Right cardiac atrium (tissue), 5 donors: ENCODE results near the gene ADGRG3. TPM values are rescaled to one million over a fixed set of nuclear protein-coding genes. Genes with fewer than 3 reads are reported as not detected.
"Not testable (repeated sequence)": the region's sequence is repeated elsewhere in the genome, so short reads cannot be mapped to it uniquely, and the experiment has no call there.

Experiments
- ATAC-seq, 2 donors: fragments of 200-7000 bp; cut with Tn5 transposase; one replicate each; pipeline versions ENCODE4 v1.8.0 to v1.9.1; 2020; ENCODE audit warnings: moderate library complexity in 2 of 2, mild to moderate bottlenecking in 1 of 2
- DNase-seq, 3 donors: peaks; one replicate each; pipeline ENCODE4 v3.0.0-alpha.2; 2020
- H3K27ac ChIP-seq: one replicate; pipeline ENCODE4 v1.5.1; 2013; ENCODE audit warnings: mild to moderate bottlenecking, low read length, control low read depth, moderate library complexity
- H3K27me3 ChIP-seq: one replicate; pipeline ENCODE4 v1.6.1; 2013; ENCODE audit not compliant: control insufficient read depth, insufficient read depth
- H3K4me1 ChIP-seq: one replicate; pipeline ENCODE4 v1.6.1; 2013; ENCODE audit warnings: low read length; ENCODE audit not compliant: control insufficient read depth, insufficient read depth
- H3K4me3 ChIP-seq: one replicate; pipeline ENCODE4 v1.5.1; 2013; ENCODE audit warnings: low read length, control low read depth
- H3K9me3 ChIP-seq: one replicate; pipeline ENCODE4 v1.6.1; 2013; ENCODE audit warnings: low read length; ENCODE audit not compliant: control insufficient read depth
- WGBS: extraction: QIAGEN DNeasy Blood & Tissue Kit; methylation state at CpG from one replicate; pipeline ENCODE4 v1.1.7; 2013; 5-methylcytosine and 5-hydroxymethylcytosine counted together
- intact Hi-C, 4 donors: fragments of 100-400 bp; cut with DNase I; formaldehyde crosslinking; loops; one replicate each; pipeline versions ENCODE4 v1.11.0 to v1.14.0; 2022 to 2023
- polyA plus RNA-seq: library from polyadenylated mRNA; stranded (reverse); fragments of 200-250 nt; gene quantifications from one replicate; pipeline ENCODE4 v1.2.3, GENCODE V29; 2013
- total RNA-seq, 4 donors: library from RNA; stranded (reverse); fragmentation: NEBNext Ultra II Directional; extraction: Animal tissue kit (Norgen Biotek cat#: 25700); gene quantifications; one replicate each; pipeline ENCODE4 v1.2.1, GENCODE V29; 2021
- donor health status: healthy with polysubstance abuse.
- donor health status: DM: no; HTN: yes; CAD: no.
- donor health status: DM: no; HTN: no; CAD: no.
- donor health status: DM: no; HTN: yes; CAD: no; lungs with severe emphysema.
- donor health status: DM: yes; HTN: yes; CAD: no.

Gene ADGRG3
- total and polyA plus RNA-seq, 5 donors = 0.11 to 0.66 (median 0.14) TPM

DNA sequence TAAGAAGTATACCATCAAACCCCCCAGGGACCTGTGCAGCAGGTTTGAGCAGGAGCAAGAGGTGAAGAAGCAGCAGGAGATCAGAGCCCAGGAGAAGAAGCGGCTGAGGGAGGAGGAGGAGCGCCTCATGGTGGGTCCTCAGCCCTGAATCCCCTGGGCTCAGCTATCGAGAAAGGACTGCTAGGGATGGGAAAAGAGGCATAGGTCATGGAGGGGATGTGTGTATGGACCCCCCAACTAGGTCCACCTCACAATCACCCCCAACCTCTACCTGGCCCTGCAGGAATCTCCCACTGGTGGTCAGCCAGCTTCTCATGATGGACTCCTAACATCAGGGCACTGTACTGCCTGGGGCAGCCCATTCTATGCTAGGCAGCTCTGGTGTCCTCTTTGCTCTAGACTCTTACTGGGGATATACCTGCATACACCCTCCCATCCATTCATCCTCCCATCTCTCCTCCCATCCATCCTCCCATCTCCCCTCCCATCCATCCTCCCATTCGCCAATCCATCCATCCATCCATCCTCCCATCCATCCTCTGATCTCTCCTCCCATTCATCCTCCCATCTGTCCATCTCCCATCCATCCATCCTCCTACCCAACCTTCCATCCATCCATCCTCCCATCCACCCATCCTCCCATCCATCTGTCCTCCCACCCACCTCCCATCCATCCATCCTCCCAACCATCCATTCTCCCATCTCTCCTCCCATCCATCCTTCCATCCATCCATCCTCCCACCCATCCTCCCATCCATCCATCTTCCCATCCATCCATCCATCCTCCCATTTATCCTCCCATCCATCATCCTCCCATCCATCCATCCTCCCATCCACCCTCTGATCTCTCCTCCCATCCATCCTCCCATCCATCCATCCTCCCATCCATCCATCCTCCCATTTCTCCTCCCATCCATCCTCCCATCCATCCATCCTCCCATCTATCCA, 37.1 kb downstream of the ADGRG3 start:
- H3K9me3 ChIP-seq = no peaks in the 10 kb centered on the region
- ATAC-seq = no peak
- H3K4me1 ChIP-seq = no peaks in the 10 kb centered on the region
- no peak overlapping the region for H3K4me3 ChIP-seq
- DNase-seq = no peak
- no peaks in the 10 kb centered on the region for H3K27me3 ChIP-seq
- 95% methylated on average over 4 of the region's 4 CpGs for WGBS
- intact Hi-C loops = no loop called here
- H3K27ac ChIP-seq = no peak overlapping the region

DNA sequence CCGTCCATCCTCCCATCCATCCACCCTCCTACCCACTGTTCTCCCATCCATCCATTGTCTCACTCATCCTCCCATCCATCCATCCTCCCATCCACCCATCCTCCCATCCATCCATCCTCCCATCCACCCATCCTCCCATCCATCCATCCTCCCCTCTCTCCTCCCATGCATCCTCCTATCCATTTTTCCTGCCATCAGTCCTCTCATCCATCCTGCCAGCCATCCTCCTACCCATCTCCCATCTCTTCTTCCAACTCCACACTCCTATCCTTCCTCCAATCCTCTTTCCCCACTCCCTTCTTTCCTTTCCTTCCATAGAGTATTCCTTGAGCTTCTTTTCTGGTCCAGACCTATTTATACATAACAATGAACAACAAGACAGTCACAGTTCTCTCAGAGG, 38.6 kb downstream of the ADGRG3 start:
- Histone ChIP-seq H3K4me3 (no peak overlapping the region), H3K4me1 (no peaks in the 10 kb centered on the region), H3K9me3 (no peaks in the 10 kb centered on the region), H3K27ac (no peak overlapping the region), H3K27me3 (no peaks in the 10 kb centered on the region)
- ATAC-seq (no peak), DNase-seq (no peak)
- intact Hi-C loops = no loop called here
- 84% methylated on average over 1 of the region's 1 CpG for WGBS

DNA sequence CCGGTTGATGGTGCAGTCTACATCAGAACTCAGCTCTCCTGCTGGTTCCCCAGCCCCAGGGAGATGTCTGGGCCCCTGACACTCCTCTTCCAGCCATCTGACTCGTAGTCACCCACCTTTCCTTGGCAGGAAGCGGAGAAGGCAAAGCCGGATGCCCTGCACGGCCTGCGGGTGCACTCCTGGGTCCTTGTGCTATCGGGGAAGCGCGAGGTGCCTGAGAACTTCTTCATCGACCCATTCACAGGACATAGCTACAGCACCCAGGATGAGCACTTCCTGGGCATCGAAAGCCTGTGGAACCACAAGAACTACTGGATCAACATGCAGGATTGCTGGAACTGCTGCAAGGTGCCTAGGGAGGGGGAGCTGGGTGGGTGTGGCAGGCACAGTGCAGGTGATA, 39.2 kb downstream of the ADGRG3 start:
- Histone ChIP-seq H3K27ac (no peak overlapping the region), H3K4me3 (no peak overlapping the region), H3K4me1 (no peaks in the 10 kb centered on the region), H3K9me3 (no peaks in the 10 kb centered on the region), H3K27me3 (no peaks in the 10 kb centered on the region)
- DNase-seq = no peak
- intact Hi-C loops = no loop called here
- no peak for ATAC-seq
- 91% methylated on average over 11 of the region's 11 CpGs for WGBS

DNA sequence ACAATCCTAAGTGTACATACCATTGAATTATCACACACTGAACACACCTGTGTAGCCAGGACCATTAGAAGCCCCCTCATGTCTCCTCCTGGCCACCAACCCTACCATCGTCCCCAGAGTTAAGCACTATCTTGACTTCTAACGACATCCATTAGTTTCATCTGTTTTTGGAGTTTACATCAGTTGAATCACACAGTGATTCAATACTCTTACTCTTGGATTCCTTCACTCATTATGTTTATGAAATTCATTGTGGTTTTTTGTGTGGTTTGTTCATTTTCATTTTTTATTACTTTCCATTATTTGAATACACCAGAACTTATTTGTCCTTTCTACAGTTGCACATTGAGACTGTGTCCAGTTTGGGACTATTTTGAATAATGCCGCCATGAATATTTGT, 40.1 kb downstream of the ADGRG3 start:
- 90% methylated on average over 3 of the region's 3 CpGs for WGBS
- ATAC-seq (no peak), DNase-seq (no peak)
- Histone ChIP-seq H3K27me3 (no peaks in the 10 kb centered on the region), H3K27ac (no peak overlapping the region), H3K4me1 (no peaks in the 10 kb centered on the region), H3K9me3 (no peaks in the 10 kb centered on the region), H3K4me3 (no peak overlapping the region)
- intact Hi-C loops = no loop called here

DNA sequence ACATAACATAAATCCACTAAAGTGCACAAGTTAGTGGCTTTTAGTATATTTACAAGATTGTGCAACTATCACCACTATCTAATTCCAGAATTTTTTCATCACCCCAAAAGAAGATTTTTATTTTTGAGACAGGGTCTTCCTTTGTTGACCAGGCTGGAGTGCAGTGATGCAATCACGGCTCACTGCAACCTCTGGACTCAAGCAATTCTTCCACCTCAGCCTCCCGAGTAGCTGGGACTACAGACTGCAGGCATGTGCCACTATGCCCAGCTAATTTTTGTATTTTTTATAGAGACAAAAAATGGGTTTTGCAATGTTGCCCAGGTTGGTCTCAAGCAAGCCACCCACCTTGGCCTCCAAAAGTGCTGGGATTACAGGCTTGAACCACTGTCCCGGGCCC, 41.6 kb downstream of the ADGRG3 start:
- intact Hi-C loops = no loop called here

DNA sequence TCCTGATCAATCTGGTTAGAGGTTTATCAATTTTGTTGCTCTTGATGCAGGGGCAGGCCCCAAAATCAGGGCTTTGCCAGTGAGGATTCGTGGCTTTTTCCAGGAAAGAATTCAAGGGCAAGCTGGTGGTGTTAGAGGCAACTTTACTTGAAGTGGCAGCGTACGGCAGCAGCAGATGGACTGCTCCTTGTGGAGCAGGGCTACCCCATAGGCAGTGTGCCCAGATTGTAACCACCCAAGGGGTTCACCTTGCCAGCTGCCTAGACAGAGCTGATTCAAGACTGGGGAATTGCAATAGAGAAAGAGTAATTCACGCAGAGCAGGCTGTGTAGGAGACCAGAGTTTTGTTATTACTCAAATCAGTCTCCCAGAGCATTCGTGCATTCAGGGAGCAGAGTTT, 43.2 kb downstream of the ADGRG3 start:
- H3K9me3 ChIP-seq = no peaks in the 10 kb centered on the region
- H3K4me1 ChIP-seq = no peaks in the 10 kb centered on the region
- H3K27ac ChIP-seq = no peak overlapping the region
- DNase-seq = no peak
- WGBS = 80% methylated on average over 5 of the region's 5 CpGs
- no peaks in the 10 kb centered on the region for H3K27me3 ChIP-seq
- no peak overlapping the region for H3K4me3 ChIP-seq
- ATAC-seq = no peak
- intact Hi-C loops = no loop called here

More for the DNA sequence above, 41.6 kb downstream of the ADGRG3 start:
- 84% methylated on average over 3 of the region's 3 CpGs for WGBS
- no peaks in the 10 kb centered on the region for H3K27me3 ChIP-seq
- H3K4me1 ChIP-seq = no peaks in the 10 kb centered on the region
- ATAC-seq (no peak), DNase-seq (no peak)
- H3K27ac ChIP-seq = no peak overlapping the region
- no peak overlapping the region for H3K4me3 ChIP-seq
- H3K9me3 ChIP-seq = no peaks in the 10 kb centered on the region

DNA sequence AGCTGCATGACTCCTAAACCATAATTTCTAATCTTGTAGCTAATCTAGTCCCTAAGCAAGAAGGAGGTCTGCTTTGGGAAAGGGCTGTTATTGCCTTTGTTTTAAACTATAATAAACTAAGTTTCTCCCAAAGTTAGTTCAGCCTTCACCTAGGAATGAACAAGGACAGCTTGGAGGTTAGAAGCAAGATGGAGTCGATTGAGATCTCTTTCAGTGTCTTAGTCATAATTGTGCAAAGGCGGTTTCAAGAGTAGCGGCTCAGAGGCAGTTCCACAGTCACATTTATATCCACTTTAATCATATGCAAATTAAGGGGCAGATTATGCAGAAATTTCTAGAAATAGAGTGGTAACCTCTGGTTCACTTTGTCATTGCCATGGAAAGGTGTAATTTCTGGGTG, 43.9 kb downstream of the ADGRG3 start:
- no peak for ATAC-seq
- 92% methylated on average over 3 of the region's 3 CpGs for WGBS

DNA sequence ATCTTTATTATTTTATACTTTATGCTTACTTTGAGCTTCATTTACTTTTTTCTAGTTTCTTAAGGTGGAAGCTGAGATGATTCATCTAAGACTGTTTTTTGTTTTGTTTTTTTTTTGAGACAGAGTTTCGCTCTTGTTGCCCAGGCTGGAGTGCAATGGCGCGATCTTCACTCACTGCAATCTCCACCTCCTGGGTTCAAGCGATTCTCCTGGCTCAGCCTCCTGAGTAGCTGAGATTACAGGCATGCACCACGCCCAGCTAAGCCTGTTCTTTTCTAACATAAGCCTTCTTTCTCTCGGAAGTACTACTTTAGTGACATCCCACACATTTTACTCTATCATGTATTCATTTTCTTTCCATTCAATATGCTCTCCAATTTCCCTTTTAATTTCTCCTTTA, 44.5 kb downstream of the ADGRG3 start:
- H3K27ac ChIP-seq, DNase-seq, ATAC-seq, H3K9me3 ChIP-seq, H3K4me1 ChIP-seq, intact Hi-C loops, H3K27me3 ChIP-seq, H3K4me3 ChIP-seq: not testable (repeated sequence)
- 68% methylated on average over 6 of the region's 6 CpGs for WGBS

More for the DNA sequence above, 43.9 kb downstream of the ADGRG3 start:
- H3K4me3 ChIP-seq = no peak overlapping the region
- no peaks in the 10 kb centered on the region for H3K4me1 ChIP-seq
- no peaks in the 10 kb centered on the region for H3K9me3 ChIP-seq
- H3K27me3 ChIP-seq = no peaks in the 10 kb centered on the region
- DNase-seq = no peak
- intact Hi-C loops = no loop called here
- H3K27ac ChIP-seq = no peak overlapping the region

DNA sequence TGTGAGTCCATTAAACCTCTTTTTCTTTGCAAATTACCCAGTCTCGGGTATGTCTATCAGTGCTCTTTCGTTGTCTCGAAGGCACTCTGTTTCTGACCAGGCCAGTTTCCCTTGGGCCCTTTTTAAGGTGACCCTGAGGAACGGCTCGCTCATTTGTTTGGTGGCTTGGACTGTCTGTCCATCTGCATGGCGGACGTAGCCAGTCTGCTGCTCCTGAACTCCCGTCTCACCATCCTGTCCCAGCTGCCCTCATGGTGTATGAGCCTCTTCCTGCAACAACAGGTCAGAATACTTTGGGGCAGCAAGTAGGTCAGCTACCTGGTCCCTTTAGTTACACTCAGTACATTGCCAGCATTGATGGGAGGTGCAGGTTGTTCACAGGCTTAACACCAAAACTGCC, 45.5 kb downstream of the ADGRG3 start:
- ATAC-seq (no peak), DNase-seq (no peak)
- no peak overlapping the region for H3K4me3 ChIP-seq
- H3K4me1 ChIP-seq = no peaks in the 10 kb centered on the region
- H3K9me3 ChIP-seq = no peaks in the 10 kb centered on the region
- no peak overlapping the region for H3K27ac ChIP-seq
- WGBS = 80% methylated on average over 8 of the region's 8 CpGs
- intact Hi-C loops = no loop called here
- H3K27me3 ChIP-seq = no peaks in the 10 kb centered on the region

DNA sequence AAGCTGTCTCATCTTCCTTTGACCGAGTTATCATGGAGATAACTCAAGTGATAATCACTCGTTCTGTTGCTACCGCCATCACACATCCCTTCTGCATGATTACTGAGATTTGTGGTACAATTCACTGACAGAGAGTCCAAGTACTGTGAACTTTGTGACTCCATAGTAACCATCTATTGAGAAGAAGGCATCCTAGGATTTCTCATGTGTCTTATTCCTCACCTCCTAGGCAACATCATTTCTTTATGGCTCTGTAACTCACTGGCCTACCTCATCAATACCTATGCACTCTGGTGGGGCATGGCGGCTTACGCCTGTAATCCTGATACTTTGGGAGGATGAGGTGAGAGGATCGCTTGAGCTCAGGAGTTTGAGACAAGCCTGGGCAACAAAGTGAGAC, 45.9 kb downstream of the ADGRG3 start:
- intact Hi-C loops = no loop called here
- H3K4me1 ChIP-seq = no peaks in the 10 kb centered on the region
- no peaks in the 10 kb centered on the region for H3K27me3 ChIP-seq
- H3K4me3 ChIP-seq = no peak overlapping the region
- H3K9me3 ChIP-seq = no peaks in the 10 kb centered on the region
- H3K27ac ChIP-seq = no peak overlapping the region
- DNase-seq (no peak), ATAC-seq (no peak)
- WGBS = 75% methylated on average over 6 of the region's 6 CpGs

DNA sequence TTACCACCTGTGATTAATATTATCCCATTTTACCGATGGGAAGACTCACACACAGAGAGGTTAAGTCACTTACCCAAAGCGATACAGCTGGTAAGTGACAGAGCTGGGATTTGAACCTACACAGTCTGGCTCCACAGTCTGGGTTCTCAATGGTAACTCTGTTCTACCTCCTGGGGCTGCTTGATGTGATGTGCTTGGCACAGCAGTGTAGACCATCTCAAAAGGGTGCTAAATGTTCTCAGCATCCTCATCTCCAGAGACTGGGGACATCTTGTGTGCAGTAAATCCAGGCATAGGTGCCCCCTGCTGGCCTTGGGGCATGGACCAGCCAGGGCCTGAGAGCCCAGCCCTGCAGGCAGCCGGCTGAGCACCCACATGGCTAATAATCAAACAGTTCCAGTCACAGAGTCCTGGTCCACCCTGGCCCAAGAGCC, 52.1 kb downstream of the ADGRG3 start:
- Histone ChIP-seq H3K27ac (no peak overlapping the region), H3K4me3 (no peak overlapping the region), H3K27me3 (no peaks in the 10 kb centered on the region), H3K9me3 (no peaks in the 10 kb centered on the region), H3K4me1 (no peaks in the 10 kb centered on the region)
- peak in 2 of 3 donors; percentile 55 to 72 for DNase-seq
- peak; percentile 47 to 75 for ATAC-seq
- WGBS = 71% methylated on average over 3 of the region's 3 CpGs
- intact Hi-C loops = loop anchor here in 2 of 4 donors (5.0 kb wide), 2 partner anchors 128 to 143 kb away; no protein-coding TSS in a partner anchor
